Right lobe of liver (tissue), 6 donors: ENCODE measurements around the gene ROR2. TPM values are rescaled to one million over a fixed set of nuclear protein-coding genes. Genes with fewer than 3 reads are reported as not detected.

Experiments
- ATAC-seq, 4 donors: fragments of 200-7000 bp; cut with Tn5 transposase; one replicate each; pipeline ENCODE4 v1.9.1; 2020; ENCODE audit warnings: mild to moderate bottlenecking in 4 of 4, moderate library complexity in 4 of 4
- DNase-seq, 3 donors: peaks; one replicate each; pipeline ENCODE4 v3.0.0-alpha.2; 2020
- H3K27ac ChIP-seq, 3 donors: fragments of 200-600 bp; one replicate each; pipeline ENCODE4 v1.8.0; 2022
- H3K27me3 ChIP-seq, 2 donors: fragments of 200-600 bp; one replicate each; pipeline ENCODE4 v1.8.0; 2022
- H3K36me3 ChIP-seq, 4 donors: fragments of 200-600 bp; sonication (generic) in 1 of 4; one replicate each; pipeline versions ENCODE4 v1.5.1 to v1.8.0; 2017 to 2022; ENCODE audit warnings: control low read depth in 1 of 4
- H3K4me1 ChIP-seq, 4 donors: fragments of 200-600 bp; sonication (generic) in 1 of 4; one replicate each; pipeline versions ENCODE4 v1.5.1 to v1.8.0; 2017 to 2022; ENCODE audit warnings: control low read depth in 1 of 4
- H3K4me3 ChIP-seq, 3 donors: fragments of 200-600 bp; one replicate each; pipeline ENCODE4 v1.8.0; 2022
- H3K9me3 ChIP-seq, 4 donors: fragments of 200-600 bp; sonication (generic) in 1 of 4; one replicate each; pipeline versions ENCODE4 v1.5.1 to v1.8.0; 2017 to 2022; ENCODE audit warnings: control low read depth in 1 of 4
- CTCF ChIP-seq, 4 donors: fragments of 200-600 bp in 3 of 4; fragments of 450-650 bp in 1 of 4; IDR thresholded peaks; one replicate each; pipeline versions ENCODE4 v1.5.1 to v1.8.0; 2016 to 2022; ENCODE audit warnings: antibody characterized with exemption in 4 of 4, mild to moderate bottlenecking in 2 of 4
- POLR2A ChIP-seq: fragments of 450-650 bp; IDR thresholded peaks from one replicate; pipeline ENCODE4 v1.6.1; 2017; ENCODE audit warnings: antibody characterized with exemption, mild to moderate bottlenecking
- whole genome bisulfite sequencing: methylation state at CpG from one replicate; pipeline ENCODE4 v1.1.6; 2018; ENCODE audit warnings: low coverage, low lambda C conversion rate; ENCODE audit not compliant: insufficient coverage; ENCODE audit errors: missing lambda C conversion rate; 5-methylcytosine and 5-hydroxymethylcytosine counted together
- intact Hi-C, 2 donors: fragments of 100-400 bp; cut with DNase I; formaldehyde crosslinking; loops; one replicate each; pipeline versions ENCODE4 v1.11.2 to v1.14.1; 2022
- total RNA-seq, 6 experiments: library from RNA; depleted of rRNA in 2 of 6; stranded (reverse); fragments of >200 nt in 2 of 6; fragmentation: NEBNext Ultra II Directional in 3 of 6; extraction: Animal tissue kit (Norgen Biotek cat#: 25700) in 3 of 6; gene quantifications; one replicate each; pipeline versions ENCODE4 v1.1.0 to v1.2.4, GENCODE V29; 2016 to 2023
- donor health status: DM: no; HTN: yes; CAD: no.
- donor health status: DM: no; HTN: no; CAD: no.
- donor health status: DM: no; HTN: no; CAD: no.
- donor health status: DM: no; HTN: yes; CAD: no.
- donor health status: DM: no; HTN: yes; CAD: no.

The ROR2 gene
- total RNA-seq, 6 experiments from 2014 or later: 0.12 to 1.2 (median 0.49) TPM; not detected in 1

- ATAC-seq (no peak), DNase-seq (no peak)
- Histone ChIP-seq H3K9me3 (no peaks in the 10 kb centered on the region), H3K27ac (no peak overlapping the region), H3K4me1 (no peaks in the 10 kb centered on the region), H3K4me3 (no peak overlapping the region), H3K27me3 (no peaks in the 10 kb centered on the region), H3K36me3 (no peaks in the 10 kb centered on the region)
- intact Hi-C loops: no loop called here
- WGBS: 47% methylated on average over 2 of the region's 2 CpGs
- TF ChIP-seq POLR2A (no peak), CTCF (IDR thresholded peaks at IDR 0.05) (no peak)
These were observed 185.4 kb downstream of the ROR2 start for GRCh38 chr9:91764661-91765060.

- no peak overlapping the region for H3K27ac ChIP-seq
- ATAC-seq: no peak
- intact Hi-C loops: no loop called here
These were observed 188.7 kb downstream of the ROR2 start for GRCh38 chr9:91761362-91761761.

GRCh38 chr9:91760906-91761305, 189.1 kb downstream of the ROR2 start:
- Histone ChIP-seq H3K27ac (no peak overlapping the region), H3K4me3 (no peak overlapping the region), H3K9me3 (no peaks in the 10 kb centered on the region), H3K36me3 (no peaks in the 10 kb centered on the region), H3K4me1 (no peaks in the 10 kb centered on the region), H3K27me3 (no peaks in the 10 kb centered on the region)
- DNase-seq: no peak
- intact Hi-C loops: no loop called here
- 44% methylated on average over 1 of the region's 1 CpG for WGBS
- no peak for ATAC-seq
- TF ChIP-seq CTCF (IDR thresholded peaks at IDR 0.05) (no peak), POLR2A (no peak)

More at GRCh38 chr9:91761362-91761761, 188.7 kb downstream of the ROR2 start:
- TF ChIP-seq CTCF (IDR thresholded peaks at IDR 0.05) (no peak), POLR2A (no peak)
- 88% methylated on average over 3 of the region's 4 CpGs for WGBS
- H3K4me1 ChIP-seq: no peaks in the 10 kb centered on the region
- H3K27me3 ChIP-seq: no peaks in the 10 kb centered on the region
- no peaks in the 10 kb centered on the region for H3K36me3 ChIP-seq
- H3K4me3 ChIP-seq: no peak overlapping the region
- H3K9me3 ChIP-seq: no peaks in the 10 kb centered on the region
- no peak for DNase-seq

GRCh38 chr9:91758491-91758981, 191.5 kb downstream of the ROR2 start:
- intact Hi-C loops: no loop called here
- no peaks in the 10 kb centered on the region for H3K27me3 ChIP-seq
- no peaks in the 10 kb centered on the region for H3K4me1 ChIP-seq
- DNase-seq (no peak), ATAC-seq (peak in 1 of 4 donors; percentile 28)
- H3K9me3 ChIP-seq: no peaks in the 10 kb centered on the region
- H3K27ac ChIP-seq: no peak overlapping the region
- TF ChIP-seq CTCF (IDR thresholded peaks at IDR 0.05) (peak; percentile 12 to 25 (median 18)), POLR2A (no peak)
- H3K4me3 ChIP-seq: no peak overlapping the region
- H3K36me3 ChIP-seq: no peaks in the 10 kb centered on the region
- WGBS: 28% methylated on average over 5 of the region's 5 CpGs

- WGBS: 70% methylated on average over 4 of the region's 4 CpGs
- DNase-seq (no peak), ATAC-seq (no peak)
- intact Hi-C loops: no loop called here
- Histone ChIP-seq H3K27me3 (no peaks in the 10 kb centered on the region), H3K27ac (no peak overlapping the region), H3K4me1 (no peaks in the 10 kb centered on the region), H3K9me3 (no peaks in the 10 kb centered on the region), H3K4me3 (no peak overlapping the region), H3K36me3 (no peaks in the 10 kb centered on the region)
- no peak for TF ChIP-seq POLR2A
- no peak for TF ChIP-seq CTCF (IDR thresholded peaks at IDR 0.05)
These were observed 192.2 kb downstream of the ROR2 start for GRCh38 chr9:91757782-91758181.
